GM10248 (cell line): ENCODE data around the gene CARD9.

Experiments used
- CTCF ChIA-PET: fragments of 300-600 bp; sonication (Branson Sonifier 250); formaldehyde crosslinking; extraction: SDS; loops from one replicate; lab custom pipeline; 2021; ENCODE audit warnings: antibody characterized with exemption; lab: Yijun Ruan, JAX
- POLR2A ChIA-PET: fragments of 350-650 bp; sonication (Branson Sonifier 250); formaldehyde crosslinking; extraction: SDS; loops from one replicate; lab custom pipeline; 2020; ENCODE audit warnings: antibody characterized with exemption; lab: Yijun Ruan, JAX
- DNase-seq: peaks from one replicate; pipeline ENCODE4 v3.0.0; 2012; ENCODE audit errors: extremely low spot score
- TF ChIP-seq, protein P1 (sequence below): IDR thresholded peaks from 2 replicates; pipeline ENCODE4 v1.5.1; 2012; ENCODE audit warnings: mild to moderate bottlenecking, low read depth; ENCODE audit errors: extremely low read depth, missing control alignments, control extremely low read depth

CARD9 gene

GRCh38 chr9:136359774-136360718 is 13.4 kb downstream of the CARD9 start:
- TF ChIP-seq, protein P1, sequence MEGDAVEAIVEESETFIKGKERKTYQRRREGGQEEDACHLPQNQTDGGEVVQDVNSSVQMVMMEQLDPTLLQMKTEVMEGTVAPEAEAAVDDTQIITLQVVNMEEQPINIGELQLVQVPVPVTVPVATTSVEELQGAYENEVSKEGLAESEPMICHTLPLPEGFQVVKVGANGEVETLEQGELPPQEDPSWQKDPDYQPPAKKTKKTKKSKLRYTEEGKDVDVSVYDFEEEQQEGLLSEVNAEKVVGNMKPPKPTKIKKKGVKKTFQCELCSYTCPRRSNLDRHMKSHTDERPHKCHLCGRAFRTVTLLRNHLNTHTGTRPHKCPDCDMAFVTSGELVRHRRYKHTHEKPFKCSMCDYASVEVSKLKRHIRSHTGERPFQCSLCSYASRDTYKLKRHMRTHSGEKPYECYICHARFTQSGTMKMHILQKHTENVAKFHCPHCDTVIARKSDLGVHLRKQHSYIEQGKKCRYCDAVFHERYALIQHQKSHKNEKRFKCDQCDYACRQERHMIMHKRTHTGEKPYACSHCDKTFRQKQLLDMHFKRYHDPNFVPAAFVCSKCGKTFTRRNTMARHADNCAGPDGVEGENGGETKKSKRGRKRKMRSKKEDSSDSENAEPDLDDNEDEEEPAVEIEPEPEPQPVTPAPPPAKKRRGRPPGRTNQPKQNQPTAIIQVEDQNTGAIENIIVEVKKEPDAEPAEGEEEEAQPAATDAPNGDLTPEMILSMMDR, result no peak
- POLR2A ChIA-PET, result no interaction called here
- no peak for DNase-seq
- CTCF ChIA-PET, result no interaction called here

DNA sequence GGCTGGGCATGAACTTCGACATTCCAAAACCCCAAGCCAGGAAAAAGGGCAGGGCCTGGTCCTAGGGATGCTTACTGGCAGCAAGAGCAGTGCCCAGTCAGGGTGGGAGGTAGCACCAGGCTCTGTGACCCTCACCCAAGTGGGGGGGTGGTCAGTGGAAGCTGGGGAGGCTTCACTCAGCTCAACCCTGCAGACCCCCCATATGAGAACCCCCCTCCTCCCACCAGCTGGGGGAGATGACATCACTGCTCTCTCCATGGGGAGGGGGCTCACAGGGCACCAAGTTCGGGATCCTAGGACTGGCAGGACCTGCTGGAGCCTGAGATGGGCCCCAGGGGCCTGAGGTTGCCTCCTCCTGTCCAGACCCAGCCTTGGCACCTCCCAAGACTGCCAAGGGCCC is 14.6 kb downstream of the CARD9 start:
- ChIA-PET CTCF (no interaction called here), POLR2A (no interaction called here)
- TF ChIP-seq, protein P1, result no peak
- no peak for DNase-seq

GRCh38 chr9:136358016-136358415 is 15.5 kb downstream of the CARD9 start:
- CTCF ChIA-PET, result no interaction called here
- POLR2A ChIA-PET, result no interaction called here
- no peak for DNase-seq
- TF ChIP-seq, protein P1, result no peak

- TF ChIP-seq, protein P1, result no peak
- CTCF ChIA-PET, result no interaction called here
- POLR2A ChIA-PET, result no interaction called here
- DNase-seq, result no peak
These were observed 16.2 kb downstream of the CARD9 start for GRCh38 chr9:136357202-136357725.

- TF ChIP-seq, protein P1, result no peak
- CTCF ChIA-PET, result no interaction called here
- POLR2A ChIA-PET, result no interaction called here
These were observed 17.6 kb downstream of the CARD9 start for GRCh38 chr9:136355616-136356557.

GRCh38 chr9:136354592-136355085 is 18.8 kb downstream of the CARD9 start:
- DNase-seq, result no peak
- ChIA-PET CTCF (interaction anchor here (1.1 to 1.5 kb wide), 2 partner anchors 9 to 11 kb away, joined by 3 to 10 read pairs; partner anchors contain the start of gene DNLZ), POLR2A (no interaction called here)
- TF ChIP-seq, protein P1, result no peak

More at GRCh38 chr9:136355616-136356557, 17.6 kb downstream of the CARD9 start:
- no peak for DNase-seq
